Fibroblast of lung (primary cell): ENCODE data around the gene WDR27. TPM values are rescaled to one million over a fixed set of nuclear protein-coding genes. Genes with fewer than 3 reads are reported as not detected.
A peak's percentile ranks its signal among the peaks of the same experiment; 100 is the strongest.

Source experiments
- DNase-seq, 2 donors: peaks; one replicate each; pipeline versions ENCODE4 v3.0.0 to v3.0.0-alpha.2; 2010; ENCODE audit warnings: low read depth in 2 of 2
- H2AFZ ChIP-seq: 2 replicates; pipeline ENCODE4 v1.5.1; 2012; ENCODE audit warnings: low read length, control low read depth, inconsistent platforms
- H3K27ac ChIP-seq: 2 replicates; pipeline ENCODE4 v1.5.1; 2011; ENCODE audit warnings: low read length, control low read depth; ENCODE audit not compliant: insufficient read depth
- H3K27me3 ChIP-seq: 2 replicates; pipeline ENCODE4 v1.5.1; 2011; ENCODE audit warnings: mild to moderate bottlenecking, low read length; ENCODE audit not compliant: control insufficient read depth, insufficient read depth
- H3K36me3 ChIP-seq: 2 replicates; pipeline ENCODE4 v1.5.1; 2011; ENCODE audit warnings: low read length; ENCODE audit not compliant: control insufficient read depth, insufficient read depth
- H3K4me1 ChIP-seq: 2 replicates; pipeline ENCODE4 v1.5.1; 2011; ENCODE audit warnings: low read length; ENCODE audit not compliant: control insufficient read depth, insufficient read depth; ENCODE audit errors: extremely low read depth
- H3K4me2 ChIP-seq: 2 replicates; pipeline ENCODE4 v1.5.1; 2011; ENCODE audit warnings: low read length, control low read depth; ENCODE audit not compliant: insufficient read depth; ENCODE audit errors: extremely low read depth
- H3K4me3 ChIP-seq, 4 experiments: fragments of 200-600 bp in 1 of 4; sonication (generic) in 1 of 4; replicated peaks in 1 of 4; 2 replicates each; pipeline ENCODE4 v1.5.1; 2011 to 2016; ENCODE audit warnings: low read length in 4 of 4, low read depth in 3 of 4, mild to moderate bottlenecking in 3 of 4, control low read depth in 2 of 4, inconsistent platforms in 1 of 4, mixed read lengths in 1 of 4; ENCODE audit not compliant: insufficient read depth in 1 of 4; ENCODE audit errors: control extremely low read depth in 1 of 4
- H3K79me2 ChIP-seq: 2 replicates; pipeline ENCODE4 v1.5.1; 2012; ENCODE audit warnings: mild to moderate bottlenecking, low read length, inconsistent platforms; ENCODE audit not compliant: control insufficient read depth, insufficient read depth
- H3K9ac ChIP-seq: 2 replicates; pipeline ENCODE4 v1.5.1; 2011; ENCODE audit warnings: mild to moderate bottlenecking, low read length, control low read depth; ENCODE audit not compliant: insufficient read depth
- H3K9me3 ChIP-seq: 2 replicates; pipeline ENCODE4 v1.5.1; 2012; ENCODE audit warnings: low read depth, low read length; ENCODE audit not compliant: control insufficient read depth, insufficient read depth
- H4K20me1 ChIP-seq: 2 replicates; pipeline ENCODE4 v1.5.1; 2011; ENCODE audit warnings: low read length; ENCODE audit not compliant: control insufficient read depth, insufficient read depth; ENCODE audit errors: extremely low read depth
- EZH2 ChIP-seq: IDR thresholded peaks from 2 replicates; pipeline ENCODE4 v1.5.1; 2012; ENCODE audit warnings: low read length, control low read depth, mild to moderate bottlenecking; ENCODE audit errors: missing control alignments
- polyA plus RNA-seq, 2 donors: library from polyadenylated mRNA; depleted of rRNA in 1 of 2; stranded (reverse) in 1 of 2; unstranded in 1 of 2; fragments of >200 nt; gene quantifications; 2 replicates each; pipeline ENCODE4 v1.2.1, GENCODE V29; 2011 to 2012; ENCODE audit warnings: missing spikeins in 1 of 2
- total RNA-seq: library from RNA; depleted of rRNA; stranded (reverse); fragments of >200 nt; gene quantifications from 2 replicates; pipeline ENCODE4 v1.2.1, GENCODE V29; 2014
- TF ChIP-seq, protein P1 (sequence below), 2 donors: IDR thresholded peaks in 1 of 2; conservative IDR thresholded peaks in 1 of 2; 1 replicate in 1 of 2; 2 replicates in 1 of 2; pipeline ENCODE4 v1.5.1; 2011 to 2012; ENCODE audit warnings: low read length in 2 of 2, control low read depth in 1 of 2, inconsistent platforms in 1 of 2, low read depth in 1 of 2, mild to moderate bottlenecking in 1 of 2

The WDR27 gene
- total and polyA plus RNA-seq, 2 donors (not counting 1 experiment from before 2014, with no cell fraction given): 8.8 to 23.3 TPM

DNA sequence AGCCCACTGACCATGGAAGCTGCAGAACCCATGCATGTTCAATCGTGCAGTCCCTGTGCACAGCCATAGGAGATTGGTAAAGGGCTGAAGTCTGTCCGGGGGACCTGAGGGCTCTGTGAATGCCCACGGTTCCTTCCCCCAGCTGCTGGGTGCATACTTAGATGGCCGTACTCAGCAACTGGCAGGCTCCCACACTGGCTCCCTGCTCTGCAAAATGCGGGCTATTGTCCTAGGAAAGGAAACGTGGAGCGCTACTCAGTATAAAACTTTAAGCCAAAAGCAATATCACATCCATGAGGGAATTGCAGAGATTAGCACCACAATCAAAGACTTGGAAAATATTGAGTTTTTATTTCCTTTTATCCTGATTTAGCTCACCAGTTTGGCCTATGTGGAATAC is 202.0 kb downstream of the WDR27 start:
- Histone ChIP-seq H3K36me3 (no peaks in the 10 kb centered on the region), H3K4me2 (no peak overlapping the region), H3K9me3 (no peaks in the 10 kb centered on the region), H3K79me2 (no peaks in the 10 kb centered on the region), H3K4me3 (no peak overlapping the region), H3K9ac (no peak overlapping the region), H2AFZ (no peak overlapping the region), H3K4me1 (peaks cover 3% of the 10 kb centered on the region), H4K20me1 (no peaks in the 10 kb centered on the region), H3K27ac (no peak overlapping the region), H3K27me3 (no peaks in the 10 kb centered on the region)
- no peak for DNase-seq
- no peak for TF ChIP-seq EZH2
- TF ChIP-seq, protein P1, sequence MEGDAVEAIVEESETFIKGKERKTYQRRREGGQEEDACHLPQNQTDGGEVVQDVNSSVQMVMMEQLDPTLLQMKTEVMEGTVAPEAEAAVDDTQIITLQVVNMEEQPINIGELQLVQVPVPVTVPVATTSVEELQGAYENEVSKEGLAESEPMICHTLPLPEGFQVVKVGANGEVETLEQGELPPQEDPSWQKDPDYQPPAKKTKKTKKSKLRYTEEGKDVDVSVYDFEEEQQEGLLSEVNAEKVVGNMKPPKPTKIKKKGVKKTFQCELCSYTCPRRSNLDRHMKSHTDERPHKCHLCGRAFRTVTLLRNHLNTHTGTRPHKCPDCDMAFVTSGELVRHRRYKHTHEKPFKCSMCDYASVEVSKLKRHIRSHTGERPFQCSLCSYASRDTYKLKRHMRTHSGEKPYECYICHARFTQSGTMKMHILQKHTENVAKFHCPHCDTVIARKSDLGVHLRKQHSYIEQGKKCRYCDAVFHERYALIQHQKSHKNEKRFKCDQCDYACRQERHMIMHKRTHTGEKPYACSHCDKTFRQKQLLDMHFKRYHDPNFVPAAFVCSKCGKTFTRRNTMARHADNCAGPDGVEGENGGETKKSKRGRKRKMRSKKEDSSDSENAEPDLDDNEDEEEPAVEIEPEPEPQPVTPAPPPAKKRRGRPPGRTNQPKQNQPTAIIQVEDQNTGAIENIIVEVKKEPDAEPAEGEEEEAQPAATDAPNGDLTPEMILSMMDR (conservative IDR thresholded peaks at IDR 0.05 in 1 of 2, IDR thresholded peaks at IDR 0.05 in 1 of 2; ENCODE audit: low read depth in 1 of 2, low read length in 2 of 2): no peak

DNA sequence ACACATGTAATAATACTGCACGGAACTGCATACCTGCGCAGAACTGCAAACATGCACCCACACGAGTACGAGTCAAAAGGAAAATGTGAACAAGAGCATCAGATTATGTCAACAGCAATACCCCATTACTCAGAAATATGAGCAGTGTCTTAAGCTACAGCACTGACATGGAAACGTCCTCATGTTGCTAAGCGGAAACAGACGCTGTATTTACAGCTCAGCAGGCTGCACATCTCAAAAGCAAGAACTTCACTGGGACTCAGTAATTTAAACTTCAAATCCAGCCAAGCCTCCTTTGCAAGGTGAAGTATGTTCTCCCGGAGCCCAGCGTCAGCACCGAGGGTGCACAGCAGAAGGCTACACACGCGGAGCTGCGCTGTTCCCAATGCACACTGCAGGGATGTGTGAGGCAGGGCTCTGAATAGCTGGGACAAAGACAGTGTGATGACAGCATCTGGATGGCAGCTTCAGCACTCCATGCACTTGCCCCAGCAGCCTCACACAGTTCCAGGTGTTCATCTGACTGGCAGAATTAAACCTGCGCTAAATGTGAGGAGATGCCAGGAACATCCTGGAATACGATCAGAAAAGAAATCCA is 202.8 kb downstream of the WDR27 start:
- no peak for DNase-seq
- no peaks in the 10 kb centered on the region for H3K36me3 ChIP-seq
- TF ChIP-seq EZH2: no peak
- TF ChIP-seq, protein P1 (conservative IDR thresholded peaks at IDR 0.05 in 1 of 2, IDR thresholded peaks at IDR 0.05 in 1 of 2; ENCODE audit: low read depth in 1 of 2, low read length in 2 of 2): no peak
- H3K79me2 ChIP-seq: no peaks in the 10 kb centered on the region
- no peaks in the 10 kb centered on the region for H3K27me3 ChIP-seq
- H3K4me2 ChIP-seq: peak overlapping the region; percentile 8
- H3K9ac ChIP-seq: no peak overlapping the region
- H2AFZ ChIP-seq: peak overlapping the region; percentile 19
- no peak overlapping the region for H3K4me3 ChIP-seq
- no peak overlapping the region for H3K27ac ChIP-seq
- H4K20me1 ChIP-seq: no peaks in the 10 kb centered on the region
- H3K9me3 ChIP-seq: no peaks in the 10 kb centered on the region
- peaks cover 3% of the 10 kb centered on the region for H3K4me1 ChIP-seq

DNA sequence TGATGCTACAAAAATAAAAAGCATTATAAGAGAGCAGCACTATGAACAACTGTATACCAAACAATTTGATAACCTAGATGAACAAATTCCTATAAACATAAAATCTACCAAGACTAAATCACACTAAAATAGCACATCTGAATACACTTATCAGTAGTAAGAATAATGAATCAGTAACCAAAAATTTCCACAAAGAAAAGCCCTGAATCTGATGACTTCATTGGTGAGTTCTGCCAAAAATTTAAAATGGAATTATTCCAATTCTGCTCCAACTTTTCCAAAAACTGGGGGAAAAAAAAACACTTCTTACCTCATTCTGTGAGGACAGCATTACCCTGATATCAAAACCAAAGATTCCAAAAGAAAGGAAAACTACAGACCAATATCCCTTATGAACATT is 206.2 kb downstream of the WDR27 start:
- no peak overlapping the region for H3K4me2 ChIP-seq

More for the DNA sequence above, 206.2 kb downstream of the WDR27 start:
- TF ChIP-seq EZH2: no peak
- TF ChIP-seq, protein P1 (conservative IDR thresholded peaks at IDR 0.05 in 1 of 2, IDR thresholded peaks at IDR 0.05 in 1 of 2; ENCODE audit: low read depth in 1 of 2, low read length in 2 of 2): no peak
- H3K9ac ChIP-seq: no peak overlapping the region
- DNase-seq: peak; percentile 28 to 76
- peaks cover 2% of the 10 kb centered on the region for H3K4me1 ChIP-seq
- no peaks in the 10 kb centered on the region for H3K36me3 ChIP-seq
- H3K27ac ChIP-seq: no peak overlapping the region
- no peaks in the 10 kb centered on the region for H3K79me2 ChIP-seq
- no peaks in the 10 kb centered on the region for H3K9me3 ChIP-seq
- H4K20me1 ChIP-seq: no peaks in the 10 kb centered on the region
- no peak overlapping the region for H3K4me3 ChIP-seq
- H2AFZ ChIP-seq: no peak overlapping the region
- H3K27me3 ChIP-seq: no peaks in the 10 kb centered on the region
